ENCODE measurements around the gene POLR3E.
"Not testable (repeated sequence)": the region's sequence is repeated elsewhere in the genome, so short reads cannot be mapped to it uniquely, and the experiment has no call there.

The POLR3E gene

DNA sequence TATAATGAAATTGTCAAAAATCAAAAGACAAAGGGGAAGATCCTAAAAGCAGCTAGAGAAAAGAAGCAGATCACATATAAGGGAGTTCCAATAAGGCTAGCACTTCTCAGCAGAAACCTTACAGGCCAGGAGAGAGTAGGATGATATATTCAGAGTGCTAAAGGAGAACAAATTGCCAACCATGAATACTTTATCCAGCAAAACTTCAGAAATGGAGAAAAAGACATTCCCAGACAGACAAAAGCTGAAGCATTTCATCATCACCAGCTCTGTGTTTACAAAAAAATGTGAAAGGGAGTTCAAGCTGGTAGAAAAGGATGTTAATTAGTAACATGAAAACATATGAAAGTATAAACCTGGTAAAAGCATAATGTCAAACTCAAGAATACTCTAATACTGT is 39.8 kb downstream of the POLR3E start:
- DNase-seq: no peak

DNA sequence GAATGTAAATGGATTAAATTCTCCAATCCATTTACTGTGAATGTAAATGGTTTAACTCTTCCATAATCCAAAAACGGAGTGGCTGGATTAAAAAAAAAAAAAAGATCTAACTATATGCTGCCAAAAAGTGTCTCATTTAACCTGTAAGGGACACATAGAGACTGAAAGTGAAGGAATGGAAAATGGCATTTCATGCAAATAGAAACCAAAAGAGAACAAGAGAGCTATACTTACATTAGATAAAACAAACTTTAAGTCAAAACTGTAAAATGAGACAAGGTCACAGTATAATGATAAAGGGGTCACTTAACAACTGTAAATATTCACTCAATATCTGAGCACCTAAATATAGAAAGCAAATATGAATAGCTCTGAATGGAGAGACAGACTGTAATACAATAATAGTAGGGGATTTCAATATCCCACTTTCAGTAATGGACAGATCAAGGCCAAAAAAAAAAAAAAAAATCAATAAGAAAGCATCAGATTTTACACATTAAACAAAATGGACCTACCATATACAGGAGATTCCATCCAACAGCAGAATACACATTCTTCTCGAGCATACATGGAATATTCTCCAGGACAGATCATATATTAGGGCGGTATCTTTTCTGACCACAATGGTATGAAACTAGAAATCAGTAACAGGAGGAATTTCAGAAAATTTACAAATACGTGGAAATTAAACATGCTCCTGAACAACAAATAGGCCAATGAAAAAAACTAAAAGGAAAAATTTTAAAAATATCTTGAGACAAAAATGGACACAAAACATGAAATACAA is 40.8 kb downstream of the POLR3E start:
- no peak for DNase-seq

DNA sequence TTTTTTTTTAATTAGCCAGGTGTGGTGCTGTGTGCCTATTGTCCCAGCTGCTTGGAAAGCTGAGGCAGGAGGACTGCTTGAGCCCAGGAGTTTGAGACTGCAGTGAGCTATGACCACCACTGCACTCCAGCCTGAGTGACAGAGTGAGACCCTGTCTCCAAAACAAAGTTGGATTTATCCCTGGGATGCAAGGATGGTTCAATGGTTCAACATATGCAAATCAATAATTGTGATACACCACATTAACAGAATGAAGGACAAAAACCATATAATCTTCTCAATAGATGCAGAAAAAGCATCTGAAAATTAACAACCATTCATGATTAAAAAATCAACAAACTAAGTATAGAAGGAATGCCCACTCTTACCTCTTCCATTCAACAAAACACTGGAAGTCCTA is 43.7 kb downstream of the POLR3E start:
- DNase-seq: no peak

DNA sequence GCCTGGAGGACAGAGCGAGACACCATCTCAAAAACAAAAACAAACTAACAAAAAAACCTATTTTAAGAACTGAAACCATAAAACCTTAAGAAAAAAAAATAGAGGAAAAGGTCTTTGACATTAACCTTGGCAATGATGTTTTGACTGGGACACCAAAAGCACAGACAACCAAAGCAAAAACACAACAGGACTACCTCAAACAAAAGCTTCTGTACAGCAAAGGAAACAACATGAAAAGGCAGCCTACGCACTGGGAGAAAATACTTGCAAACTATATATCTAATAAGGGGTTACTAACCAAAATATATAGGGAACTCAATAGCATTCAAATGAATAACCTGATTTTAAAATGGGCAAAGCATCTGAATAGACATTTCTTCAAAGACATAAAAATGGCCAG is 44.9 kb downstream of the POLR3E start:
- DNase-seq: no peak

DNA sequence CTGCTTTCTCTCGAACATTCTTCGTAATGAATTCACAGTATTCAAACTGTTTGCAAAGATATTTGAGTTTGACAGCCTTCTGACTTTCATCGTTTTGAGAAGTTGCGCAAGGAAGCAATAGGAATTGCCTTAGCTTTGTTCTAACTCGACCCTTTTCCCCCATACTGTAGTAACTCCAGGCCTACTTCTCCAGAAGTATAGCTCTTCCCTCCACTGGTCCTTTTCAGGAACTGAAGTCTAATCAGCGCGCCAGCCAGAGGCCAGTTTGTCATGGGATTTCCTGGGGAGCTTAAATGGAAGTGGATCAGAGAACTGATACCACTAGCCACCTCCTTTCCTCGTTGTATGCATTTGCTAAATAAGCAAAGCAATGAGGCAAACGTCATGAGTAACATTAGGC is 49.3 kb downstream of the POLR3E start:
- DNase-seq: no peak

DNA sequence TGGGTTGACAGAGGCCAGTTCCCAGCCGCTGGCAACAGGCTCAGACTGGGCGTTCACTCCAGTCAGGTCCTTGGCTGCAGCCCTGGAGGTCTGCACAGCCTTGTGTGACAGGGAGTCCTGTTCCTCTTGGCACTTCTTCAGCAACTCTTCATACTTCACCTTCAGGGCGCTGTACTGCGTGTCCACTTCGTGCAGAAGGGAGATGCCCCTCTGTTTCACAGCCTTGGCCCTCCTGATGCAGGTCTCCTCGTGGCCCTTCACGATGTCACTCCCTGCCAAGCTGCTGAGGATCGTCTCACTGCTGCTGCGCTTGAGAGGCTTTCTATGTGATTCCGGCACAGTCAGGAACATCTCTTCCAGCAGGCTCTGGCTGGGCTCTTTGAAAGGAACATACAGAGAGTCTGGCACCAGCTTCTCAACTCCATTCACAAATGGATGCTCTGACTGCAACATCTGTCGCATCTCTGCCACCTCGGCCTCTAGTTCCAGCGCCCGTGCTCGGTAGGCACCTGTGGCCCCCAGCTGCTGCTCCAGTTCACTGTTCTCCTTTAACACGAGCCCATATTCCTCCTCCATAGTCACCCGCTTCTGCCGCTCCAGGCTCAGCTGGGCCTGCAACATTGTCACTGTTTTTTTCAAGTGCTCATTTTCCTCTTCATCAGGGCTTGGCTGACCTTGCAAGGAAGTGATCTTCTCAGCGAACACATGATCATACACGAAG is 50.1 kb downstream of the POLR3E start:
- DNase-seq: no peak

DNA sequence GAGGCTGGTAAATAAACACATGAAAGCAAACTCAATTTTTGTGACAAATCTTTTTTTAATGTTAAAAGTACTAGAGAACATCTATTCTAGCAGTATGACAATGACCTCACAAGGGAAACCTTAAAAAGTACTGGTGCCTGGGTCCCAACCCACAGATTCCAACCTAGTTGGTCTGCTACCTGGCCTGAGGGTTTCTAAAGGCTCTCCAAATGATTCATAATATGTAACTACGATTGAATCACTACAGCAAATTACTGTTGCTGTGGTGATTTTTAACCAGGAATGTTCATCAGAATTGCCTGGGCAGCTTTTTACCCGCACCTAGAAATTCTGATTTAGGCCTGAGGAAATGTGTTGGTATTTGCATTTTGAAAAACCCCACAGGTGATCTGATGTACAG is 51.1 kb downstream of the POLR3E start:
- DNase-seq: no peak

DNA sequence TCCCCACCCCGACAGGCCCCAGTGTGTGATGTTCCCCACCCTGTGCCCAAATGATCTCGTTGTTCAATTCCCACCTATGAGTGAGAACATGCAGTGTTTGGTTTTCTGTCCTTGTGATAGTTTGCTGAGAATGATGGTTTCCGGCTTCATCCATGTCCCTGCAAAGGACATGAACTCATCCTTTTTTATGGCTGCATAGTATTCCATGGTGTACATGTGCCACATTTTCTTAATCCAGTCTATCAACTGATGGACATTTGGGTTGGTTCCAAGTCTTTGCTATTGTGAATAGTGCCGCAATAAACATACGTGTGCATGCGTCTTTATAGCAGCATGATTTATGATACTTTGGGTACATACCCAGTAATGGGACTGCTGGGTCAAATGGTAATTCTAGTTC is 53.8 kb downstream of the POLR3E start:
- DNase-seq: not testable (repeated sequence)

DNA sequence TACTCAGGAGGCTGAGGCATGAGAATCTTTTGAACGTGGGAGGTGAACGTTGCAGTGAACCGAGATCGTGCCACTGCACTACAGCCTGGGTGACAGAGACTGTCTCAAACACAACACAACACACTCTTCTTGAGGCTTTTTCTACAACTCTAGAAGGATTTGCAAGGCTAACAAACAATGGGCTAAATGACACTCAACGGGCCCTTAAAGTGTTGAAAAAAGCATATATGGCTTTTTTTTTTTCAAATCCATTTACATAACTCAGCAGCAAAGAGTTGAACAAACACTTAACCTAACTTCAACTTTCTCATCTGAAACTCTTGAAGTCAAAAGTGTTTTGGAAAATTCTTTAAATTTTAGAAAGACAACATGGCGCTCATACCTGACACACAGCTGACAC is 54.9 kb downstream of the POLR3E start:
- no peak for DNase-seq

DNA sequence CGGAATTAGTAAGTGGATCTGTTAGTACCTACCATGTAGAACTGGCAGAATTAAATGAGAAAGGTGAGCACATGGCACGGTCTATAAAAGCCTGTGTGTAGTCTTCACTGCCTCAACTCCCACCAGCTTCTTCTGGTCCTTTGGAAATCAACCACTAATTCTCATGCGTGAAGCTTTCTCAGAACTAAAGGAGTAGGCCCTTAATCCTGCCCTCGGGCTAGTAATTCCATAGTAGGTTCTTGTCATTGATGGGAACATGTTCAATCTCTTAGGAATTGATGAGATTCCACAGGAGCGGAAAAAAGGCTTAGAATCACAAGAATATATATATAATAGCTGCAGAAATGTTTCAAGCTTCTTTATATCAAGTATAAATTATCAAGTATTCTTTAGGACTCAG is 55.5 kb downstream of the POLR3E start:
- DNase-seq: no peak

DNA sequence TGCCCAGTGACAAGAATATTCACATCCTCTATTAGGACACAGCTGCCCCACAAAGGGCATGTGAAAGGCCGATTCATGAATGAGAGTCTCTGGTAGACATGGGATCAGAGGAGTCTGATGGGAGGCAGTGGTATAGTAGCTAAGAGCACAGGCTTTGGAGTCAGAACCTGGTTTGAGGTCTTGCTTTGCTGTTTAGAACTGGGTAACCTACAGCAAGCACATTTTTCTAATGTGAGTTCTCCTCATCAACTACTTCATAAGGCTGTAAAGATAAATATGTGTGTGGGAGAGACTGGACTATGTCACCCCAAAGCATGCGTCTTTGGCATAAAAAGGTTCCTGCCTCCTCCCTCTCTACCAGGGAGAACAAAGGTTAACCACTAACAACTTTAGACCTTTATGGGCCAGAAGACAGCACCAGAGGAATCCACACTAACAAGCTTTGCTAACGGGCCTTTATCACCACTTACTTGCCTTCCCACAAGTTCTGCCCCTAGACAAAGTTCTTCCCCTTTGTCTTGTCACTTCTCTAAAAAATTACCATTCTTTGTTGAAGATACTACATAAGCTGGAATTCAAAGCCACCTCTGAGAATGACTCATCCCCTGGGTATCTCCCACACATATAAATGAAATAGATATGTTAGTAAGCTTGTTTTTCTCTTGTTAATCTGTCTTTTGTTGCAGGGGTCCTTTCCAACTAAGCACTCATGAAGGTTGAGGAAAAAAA is 56.1 kb downstream of the POLR3E start:
- DNase-seq: no peak

DNA sequence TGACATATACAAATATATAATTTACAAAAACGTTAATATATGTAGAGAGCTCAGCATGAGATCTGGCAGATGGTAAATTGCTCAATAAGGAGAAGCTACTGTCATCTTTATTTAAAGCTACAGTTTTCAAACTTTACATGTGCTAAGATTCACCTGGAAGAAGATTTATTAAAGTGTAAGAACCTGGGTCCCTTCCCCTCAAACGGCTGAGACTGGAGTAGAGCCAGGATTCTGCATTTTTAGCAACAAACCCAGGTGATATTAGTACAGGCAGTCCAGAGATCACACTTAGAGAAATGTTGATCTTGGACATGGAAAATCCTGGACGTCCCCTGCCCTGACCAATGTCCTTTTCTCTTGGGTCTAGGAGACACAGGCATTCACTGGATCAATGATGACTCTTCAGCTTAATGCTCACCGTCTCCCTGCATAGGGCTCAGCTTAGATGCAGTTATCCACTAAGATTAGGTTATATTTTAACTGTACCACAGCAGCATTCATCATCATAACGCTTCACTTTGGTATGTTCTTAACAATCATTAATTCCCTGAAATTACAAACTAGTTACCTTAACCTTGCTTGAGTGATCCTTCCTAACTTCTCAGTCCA is 56.8 kb downstream of the POLR3E start:
- DNase-seq: no peak

DNA sequence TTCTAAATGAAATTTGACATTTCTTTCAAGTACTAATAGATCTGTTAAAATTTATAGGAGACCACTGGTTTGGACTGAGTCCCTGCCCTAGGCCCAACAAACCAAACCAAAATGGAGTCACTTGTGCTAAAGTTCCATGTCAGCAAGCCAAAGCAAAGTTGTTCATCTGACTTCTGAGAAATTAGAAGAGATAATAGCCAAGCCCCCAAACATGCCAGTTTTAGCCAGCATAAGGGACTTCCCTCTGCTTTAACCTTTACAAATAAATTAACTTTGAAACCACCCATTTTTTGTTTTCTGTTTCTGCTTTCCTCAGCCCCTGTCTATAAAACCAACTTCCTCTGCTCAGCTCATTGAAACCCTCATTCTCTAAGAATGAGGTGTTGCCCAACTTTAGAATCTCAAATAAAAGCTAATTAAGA is 58.3 kb downstream of the POLR3E start:
- DNase-seq: no peak

DNA sequence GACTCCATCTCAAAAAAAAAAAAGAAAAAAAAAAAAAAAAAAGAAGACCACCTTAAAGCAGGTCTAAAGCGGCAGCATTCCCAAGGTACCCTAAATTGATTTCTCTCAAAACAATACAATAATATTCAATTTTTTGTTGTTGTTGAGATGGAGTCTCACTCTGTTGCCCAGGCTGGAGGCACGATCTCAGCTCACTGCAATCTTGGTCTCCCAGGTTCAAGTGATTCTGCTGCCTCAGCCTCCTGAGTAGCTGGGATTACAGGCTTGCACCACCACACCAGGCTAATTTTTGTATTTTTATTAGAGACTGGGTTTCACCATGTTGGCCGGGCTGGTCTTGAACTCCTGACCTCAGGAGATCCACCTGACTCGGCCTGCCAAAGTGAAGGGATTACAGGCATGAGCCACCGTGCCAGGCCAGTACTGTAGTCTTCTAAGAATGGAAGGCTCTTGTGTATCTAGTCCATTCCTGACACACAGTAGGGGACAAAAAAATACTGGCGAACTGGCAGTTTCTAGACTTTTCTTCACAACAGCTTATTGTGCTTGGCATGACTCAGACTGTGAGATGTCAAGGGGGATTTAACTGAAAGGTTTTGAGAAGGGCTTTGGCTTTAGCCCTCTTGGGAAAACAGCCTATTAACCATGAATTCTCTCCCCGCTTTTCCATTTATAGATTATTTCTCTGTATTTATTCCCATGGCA is 59.9 kb downstream of the POLR3E start:
- no peak for DNase-seq

DNA sequence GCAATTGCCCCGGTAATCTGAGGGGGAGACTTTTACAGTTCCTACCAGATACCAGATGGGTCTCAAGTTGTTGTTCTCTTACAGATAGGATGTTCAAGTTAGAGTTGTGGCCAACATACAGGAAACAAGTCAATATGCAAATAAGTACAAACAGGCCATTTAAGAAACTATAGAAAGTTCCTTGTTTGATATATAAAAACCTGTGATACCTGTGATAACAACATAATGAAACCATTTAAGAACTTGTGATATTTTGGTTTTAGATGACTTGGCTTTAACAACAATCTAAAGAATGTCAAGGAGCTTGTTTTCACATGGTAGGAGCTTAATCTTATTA is 60.4 kb downstream of the POLR3E start:
- DNase-seq: no peak

DNA sequence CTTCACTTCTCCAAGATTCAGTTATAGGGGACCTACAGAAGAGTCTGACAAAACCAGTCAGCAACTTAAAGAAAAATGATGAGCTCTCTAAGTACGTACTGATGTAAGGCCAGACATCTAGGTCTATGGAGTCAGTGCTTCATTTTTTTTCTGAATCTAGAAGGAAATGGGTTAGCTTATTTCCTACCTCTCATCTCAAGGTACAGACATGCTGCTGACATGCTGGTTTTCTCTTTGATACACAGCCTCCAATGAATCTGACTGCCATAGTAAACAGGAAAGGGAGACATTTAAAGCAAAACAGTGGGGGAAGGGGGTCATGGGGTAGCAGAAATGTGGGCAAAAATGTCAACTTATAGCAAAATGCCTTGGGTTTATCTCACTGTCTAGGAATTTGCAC is 60.8 kb downstream of the POLR3E start:
- no peak for DNase-seq

DNA sequence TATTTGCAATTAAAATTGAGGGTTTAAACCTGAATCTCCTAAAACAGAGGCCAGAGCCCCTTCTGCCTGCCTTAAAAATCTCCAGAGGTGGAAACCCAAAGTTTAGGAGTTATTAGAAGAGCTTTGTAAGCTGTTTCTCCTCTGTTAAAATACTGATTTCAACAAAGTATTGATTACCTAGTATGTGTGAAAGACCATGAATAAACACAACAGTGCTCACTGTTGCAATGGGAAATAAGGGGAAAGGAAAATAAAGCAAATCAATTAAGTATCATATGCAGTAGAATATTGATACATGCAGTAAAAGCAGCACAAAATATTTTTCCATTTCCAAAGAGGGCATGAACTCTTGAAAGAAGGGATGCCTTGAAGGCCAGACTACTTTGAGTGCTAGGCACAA is 62.5 kb downstream of the POLR3E start:
- no peak for DNase-seq

DNA sequence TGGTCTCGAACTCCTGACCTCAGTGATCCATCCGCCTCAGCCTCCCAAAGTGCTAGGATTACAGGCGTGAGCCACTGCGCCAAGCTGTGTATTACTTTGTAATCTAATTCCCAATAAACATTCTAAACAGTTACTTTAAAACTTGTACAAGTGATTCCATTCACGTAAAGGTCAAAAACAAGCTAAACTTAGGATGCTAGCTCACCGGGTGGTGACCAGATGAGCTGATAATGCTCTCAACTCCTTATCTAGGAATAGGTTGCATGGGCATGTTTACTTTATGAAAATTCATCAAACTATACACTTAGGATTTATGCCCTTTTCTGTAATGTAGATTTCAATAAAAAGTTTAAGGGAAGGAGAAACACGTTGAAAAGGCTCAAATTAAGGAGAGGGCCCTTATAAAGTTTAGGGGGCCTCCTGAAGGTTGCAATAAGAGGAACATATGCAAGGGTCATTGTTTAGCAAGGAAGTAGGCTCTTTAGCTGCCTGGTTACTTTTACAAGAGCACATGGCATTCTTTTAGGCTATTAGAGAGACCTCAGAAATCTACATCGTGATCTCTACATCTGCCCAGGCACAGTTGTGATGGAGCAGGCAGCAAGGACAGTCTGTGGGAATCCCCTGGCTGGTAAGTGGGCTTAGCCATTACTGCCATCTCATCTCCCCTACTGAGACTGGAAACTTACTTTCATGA is 63.9 kb downstream of the POLR3E start:
- no peak for DNase-seq

DNA sequence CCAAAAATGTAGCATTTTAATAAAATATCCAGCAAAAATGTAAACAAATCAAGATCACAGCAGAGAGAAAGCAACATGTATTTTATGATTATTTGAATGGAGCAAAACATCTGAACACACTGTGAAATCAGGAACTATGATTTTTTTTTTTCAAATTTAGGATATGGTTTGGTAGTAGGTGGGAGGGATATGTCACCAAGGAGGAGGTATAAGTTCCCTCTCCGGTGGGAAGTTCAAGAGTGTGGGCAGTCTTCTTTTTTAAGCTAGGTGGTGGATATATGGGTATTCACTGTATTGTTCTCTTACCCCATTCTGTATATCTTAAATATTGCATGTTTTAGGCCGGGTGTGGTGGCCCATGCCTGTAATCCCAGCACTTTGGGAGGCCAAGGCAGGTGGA is 67.0 kb downstream of the POLR3E start:
- no peak for DNase-seq

DNA sequence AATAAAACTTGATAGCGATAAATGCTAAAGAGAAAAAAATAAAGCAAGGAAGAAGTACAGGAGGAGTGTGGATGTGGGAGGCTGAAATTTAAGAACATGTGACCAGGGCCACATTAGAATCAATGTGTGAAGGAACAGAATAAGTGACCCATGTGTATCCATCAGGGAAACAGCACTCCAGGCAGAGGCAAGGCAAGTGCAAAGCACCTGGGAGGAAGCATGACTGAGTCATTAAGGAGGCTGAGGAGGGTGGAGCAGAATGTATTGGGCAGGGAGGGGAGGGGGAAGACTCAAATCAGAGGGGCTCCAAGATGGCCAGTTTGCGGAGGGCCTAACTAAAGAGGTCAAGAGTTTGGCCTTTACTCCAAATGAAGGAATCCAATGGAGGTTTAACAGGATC is 69.2 kb downstream of the POLR3E start:
- DNase-seq: no peak

DNA sequence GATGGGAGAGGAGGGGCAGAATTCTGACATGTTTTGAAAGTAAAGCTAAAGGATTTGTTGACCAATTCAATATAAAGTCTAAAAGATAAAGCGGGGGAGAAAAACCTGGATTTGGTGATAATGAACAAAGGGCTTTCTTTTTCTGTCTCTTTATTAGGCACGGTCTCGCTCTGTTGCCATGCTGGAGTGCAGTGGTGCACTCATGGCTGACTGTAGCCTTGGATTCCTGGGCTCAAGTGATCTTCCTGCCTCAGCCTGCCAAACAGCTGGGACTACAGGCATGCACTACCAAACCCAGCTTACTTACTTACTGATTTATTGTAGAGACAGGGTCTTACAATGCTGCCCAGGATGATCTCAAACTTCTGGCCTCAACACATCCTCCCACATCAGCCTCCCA is 69.7 kb downstream of the POLR3E start:
- no peak for DNase-seq

DNA sequence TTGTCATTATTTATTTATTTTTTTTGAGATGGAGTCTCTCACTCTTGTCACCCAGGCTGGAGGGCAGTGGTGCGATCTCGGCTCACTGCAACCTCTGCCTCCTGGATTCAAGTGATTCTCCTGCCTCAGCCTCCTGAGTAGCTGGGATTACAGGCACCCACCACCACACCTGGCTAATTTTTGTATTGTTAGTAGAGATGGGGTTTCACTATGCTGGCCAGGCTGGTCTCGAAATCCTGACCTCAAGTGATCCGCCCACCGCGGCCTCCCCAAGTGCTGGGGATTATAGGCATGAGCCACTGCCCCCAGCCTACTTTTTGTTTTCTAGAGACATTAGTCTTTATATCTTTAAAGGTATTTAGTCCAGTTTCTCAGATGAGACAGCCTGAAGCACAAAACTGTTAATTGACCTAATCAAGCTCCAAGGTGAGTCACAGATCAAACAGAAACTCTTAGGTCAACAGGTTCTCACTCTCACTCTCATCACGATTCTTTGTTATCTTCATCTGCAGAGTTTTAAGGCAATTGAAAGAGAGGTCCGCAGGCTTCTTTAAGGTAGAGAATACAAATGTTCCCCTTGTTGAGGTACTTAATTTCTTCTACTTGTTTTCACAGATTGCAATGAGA is 71.1 kb downstream of the POLR3E start:
- DNase-seq: not testable (repeated sequence)
